ENCODE results near the gene SLC16A3.
"Not testable (repeated sequence)": the region's sequence is repeated elsewhere in the genome, so short reads cannot be mapped to it uniquely, and the experiment has no call there.

SLC16A3 gene

DNA sequence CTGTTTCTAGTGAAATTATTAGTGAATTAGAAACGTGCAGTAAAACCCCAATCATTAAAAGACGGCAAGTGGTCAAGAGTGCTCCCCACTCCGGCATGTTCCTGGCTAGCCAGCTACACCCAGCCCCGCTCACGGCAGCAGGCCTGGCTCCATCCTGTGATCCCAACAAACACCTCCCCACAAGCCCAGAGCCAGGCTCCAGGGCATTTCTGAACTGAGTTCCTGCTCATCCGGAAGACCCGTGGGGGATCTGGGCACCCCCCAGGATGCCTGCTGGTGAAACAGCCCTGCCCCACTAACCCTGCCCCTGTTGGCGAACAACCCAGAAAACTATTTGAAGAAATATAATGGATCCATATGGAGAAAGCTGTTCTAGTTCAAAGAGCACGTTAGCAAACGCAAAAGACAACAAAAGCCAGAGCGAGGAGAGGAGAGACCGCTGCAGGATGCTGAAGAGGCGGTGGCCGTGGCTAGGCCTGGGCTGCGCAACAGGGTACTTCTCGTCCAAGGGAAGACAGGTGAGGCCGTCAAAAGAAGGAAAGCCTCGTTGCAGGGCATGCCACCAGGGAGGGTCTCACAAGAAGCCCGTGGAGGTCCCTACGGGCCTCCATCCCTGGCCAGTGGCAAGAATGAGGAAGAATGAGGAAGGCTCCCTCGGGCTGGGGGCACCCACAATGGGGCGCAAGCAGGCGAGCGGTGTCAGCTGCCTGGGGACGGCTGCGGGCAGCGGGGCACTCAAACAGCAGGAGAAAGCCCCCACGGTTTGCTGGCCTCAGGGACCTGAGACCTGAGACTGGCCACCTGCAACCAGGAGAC, 19.2 kb downstream of the SLC16A3 start:
- no peak for DNase-seq

DNA sequence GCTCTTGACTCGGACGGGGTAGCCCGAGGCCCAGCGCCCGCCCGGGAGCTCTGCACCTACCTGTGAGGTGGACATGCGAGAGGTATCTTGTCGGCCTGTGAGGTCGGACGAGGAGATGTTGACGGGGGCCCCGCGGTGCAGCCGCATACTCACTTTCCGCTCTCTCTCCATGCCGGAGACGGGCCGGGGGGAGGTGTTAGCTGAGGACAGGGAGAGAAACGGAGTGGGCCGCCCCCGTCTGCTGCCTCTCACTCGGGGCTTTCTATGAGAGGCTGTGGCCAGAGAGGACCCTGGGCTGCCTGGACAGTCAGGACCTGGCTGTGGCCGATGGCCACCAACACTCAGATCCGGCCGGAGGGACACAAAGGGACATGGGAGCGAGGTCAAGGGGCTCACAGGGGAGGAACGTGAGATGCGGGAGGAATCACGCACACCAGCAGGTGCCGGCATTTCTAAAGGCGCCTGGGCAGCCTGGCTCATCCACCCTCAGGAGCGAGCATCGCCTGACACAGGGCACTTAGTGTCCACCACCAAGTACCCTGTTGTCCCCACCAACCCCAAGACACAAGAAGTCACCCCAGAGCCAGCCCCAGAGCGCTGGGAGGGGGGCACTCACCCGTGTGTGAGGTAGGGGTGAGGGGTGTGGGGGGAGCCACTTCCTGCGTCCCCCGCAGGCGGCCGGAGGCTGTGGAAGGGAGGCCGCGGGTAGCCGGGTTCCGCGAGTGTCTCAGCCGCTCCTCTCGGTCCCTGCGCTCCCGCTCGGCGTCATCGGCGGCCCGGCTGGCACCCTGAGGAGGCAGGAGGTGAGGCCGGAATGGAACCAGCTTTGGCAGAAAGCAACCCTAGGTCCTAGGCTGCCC, 20.2 kb downstream of the SLC16A3 start:
- DNase-seq, result no peak

DNA sequence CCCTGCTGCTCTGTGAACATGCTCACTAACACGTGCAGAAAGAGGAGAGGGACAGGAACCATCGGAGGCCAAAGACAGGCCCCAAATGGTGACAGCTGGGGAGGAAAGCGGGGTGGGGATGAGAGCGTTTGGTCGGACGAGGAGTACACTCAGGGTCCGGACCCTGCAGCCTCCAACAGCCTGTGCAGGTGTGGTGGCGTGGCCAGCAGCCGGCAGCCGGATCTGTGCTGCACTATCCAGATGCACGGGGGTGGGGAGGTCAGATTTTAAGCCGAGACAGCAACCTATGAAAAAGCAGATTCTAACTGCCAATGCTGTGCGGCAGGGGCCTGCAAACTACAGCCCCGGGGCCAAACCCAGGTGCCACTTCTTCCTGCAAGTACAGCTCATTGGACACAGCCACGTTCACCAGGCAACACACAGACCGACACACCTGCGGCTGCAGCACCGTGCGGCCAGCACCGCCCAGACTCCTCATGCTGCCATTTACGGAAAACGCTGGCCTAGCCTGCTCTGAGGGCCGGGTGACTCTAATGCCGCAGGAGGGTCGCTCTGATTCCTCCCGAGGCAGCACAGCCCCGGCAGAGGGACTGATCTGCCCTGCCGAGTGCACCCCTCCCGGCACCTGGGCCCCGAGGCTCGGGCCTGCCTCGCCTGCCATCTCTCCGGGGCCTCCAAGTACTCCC, 21.2 kb downstream of the SLC16A3 start:
- no peak for DNase-seq

DNA sequence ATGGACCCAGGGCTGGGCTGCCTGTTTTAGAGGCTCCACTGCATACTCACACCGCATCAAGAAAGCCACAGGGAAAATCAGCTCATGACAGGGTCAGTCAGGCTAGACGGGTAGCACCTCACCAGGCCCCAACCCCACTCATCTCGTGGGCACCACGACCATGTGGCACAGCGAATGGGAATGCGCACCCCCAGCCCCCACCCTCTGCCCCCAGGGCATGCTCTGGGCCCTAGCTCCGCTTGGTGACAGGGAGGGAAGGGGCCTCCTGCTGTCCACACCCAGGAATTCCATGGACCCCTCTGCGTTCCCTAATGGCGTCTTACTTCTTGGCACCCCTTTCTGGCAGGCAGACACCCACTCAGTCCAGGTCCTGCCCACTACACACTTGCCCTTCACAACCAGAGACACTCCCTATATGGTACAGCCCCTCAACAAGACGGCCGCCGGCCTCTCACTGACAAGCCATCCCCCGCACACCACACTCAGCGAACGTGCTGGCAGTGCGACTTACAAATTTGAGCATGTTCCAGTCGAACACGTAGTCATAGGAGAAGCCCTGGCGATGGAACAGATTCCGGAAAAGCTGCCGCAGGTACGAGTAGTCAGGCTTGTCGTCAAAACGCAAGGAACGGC, 22.1 kb downstream of the SLC16A3 start:
- DNase-seq, result no peak

DNA sequence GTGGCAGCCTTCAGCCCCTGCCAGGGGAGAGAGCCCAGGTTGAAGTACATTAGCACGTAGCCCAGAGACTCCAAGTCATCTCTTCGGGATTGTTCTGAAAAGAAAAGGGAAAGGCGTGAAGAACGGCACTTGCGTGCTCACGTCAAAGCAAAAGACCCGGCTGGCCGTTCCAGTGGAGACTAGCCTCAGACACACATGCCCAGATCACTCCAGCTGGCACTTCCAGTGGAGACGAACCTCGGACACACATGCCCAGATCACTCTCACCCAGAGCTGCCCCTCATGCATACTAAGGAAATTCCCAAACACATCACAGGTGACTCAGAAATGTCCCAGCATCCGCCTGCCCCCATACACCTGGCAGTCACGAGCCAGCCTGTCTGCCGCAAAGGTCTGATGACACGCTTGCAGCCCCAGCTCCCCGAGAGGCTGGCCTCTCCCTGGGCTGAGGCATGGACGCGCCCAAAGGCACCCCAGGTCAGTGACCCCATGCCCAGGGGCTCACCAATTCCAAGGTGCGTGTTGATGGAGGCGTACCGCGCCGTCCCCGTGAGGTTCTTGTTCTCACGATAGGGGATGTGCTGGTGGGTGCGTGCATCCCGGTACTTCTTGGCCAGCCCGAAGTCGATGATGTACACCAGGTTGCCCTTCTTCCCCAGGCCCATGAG, 23.8 kb downstream of the SLC16A3 start:
- no peak for DNase-seq

DNA sequence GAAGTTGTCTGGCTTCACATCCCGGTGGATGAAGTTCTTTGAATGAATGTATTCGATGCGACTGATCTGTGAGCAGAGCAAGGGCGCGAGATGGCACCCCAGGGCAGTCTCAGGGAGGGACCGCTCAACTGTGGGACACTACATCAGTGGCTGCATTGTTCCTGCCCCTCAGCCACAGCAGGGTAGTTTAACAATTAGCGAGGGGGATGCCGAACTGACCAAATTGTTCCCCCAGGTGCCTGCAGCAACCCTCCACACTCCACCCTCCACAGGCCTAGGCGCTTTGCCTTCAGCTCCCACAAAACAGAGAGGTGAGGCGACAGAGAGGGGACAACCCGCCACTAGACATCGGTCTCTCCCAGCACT, 24.3 kb downstream of the SLC16A3 start:
- DNase-seq, result no peak

DNA sequence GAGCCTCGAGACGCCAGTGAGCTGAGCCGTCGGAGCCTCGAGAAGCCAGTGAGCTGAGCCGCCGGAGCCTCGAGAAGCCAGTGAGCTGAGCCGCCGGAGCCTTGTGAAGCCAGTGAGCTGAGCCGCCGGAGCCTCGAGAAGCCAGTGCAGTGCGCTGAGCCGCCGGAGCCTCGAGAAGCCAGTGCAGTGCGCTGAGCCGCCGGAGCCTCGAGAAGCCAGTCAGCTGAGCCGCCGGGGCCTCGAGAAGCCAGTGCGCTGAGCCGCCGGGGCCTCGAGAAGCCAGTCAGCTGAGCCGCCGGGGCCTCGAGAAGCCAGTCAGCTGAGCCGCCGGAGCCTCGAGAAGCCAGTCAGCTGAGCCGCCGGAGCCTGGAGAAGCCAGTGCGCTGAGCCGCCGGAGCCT, 25.3 kb downstream of the SLC16A3 start:
- DNase-seq, result not testable (repeated sequence)

DNA sequence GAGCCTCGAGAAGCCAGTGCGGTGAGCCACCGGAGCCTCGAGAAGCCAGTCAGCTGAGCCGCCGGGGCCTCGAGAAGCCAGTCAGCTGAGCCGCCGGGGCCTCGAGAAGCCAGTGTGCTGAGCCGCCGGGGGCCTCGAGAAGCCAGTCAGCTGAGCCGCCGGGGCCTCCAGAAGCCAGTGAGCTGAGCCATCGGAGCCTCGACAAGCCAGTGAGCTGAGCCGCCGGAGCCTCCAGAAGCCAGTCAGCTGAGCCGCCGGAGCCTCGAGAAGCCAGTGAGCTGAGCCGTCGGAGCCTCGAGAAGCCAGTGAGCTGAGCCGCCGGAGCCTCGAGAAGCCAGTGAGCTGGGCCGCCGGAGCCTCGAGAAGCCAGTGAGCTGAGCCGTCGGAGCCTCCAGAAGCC, 25.9 kb downstream of the SLC16A3 start:
- DNase-seq, result not testable (repeated sequence)

DNA sequence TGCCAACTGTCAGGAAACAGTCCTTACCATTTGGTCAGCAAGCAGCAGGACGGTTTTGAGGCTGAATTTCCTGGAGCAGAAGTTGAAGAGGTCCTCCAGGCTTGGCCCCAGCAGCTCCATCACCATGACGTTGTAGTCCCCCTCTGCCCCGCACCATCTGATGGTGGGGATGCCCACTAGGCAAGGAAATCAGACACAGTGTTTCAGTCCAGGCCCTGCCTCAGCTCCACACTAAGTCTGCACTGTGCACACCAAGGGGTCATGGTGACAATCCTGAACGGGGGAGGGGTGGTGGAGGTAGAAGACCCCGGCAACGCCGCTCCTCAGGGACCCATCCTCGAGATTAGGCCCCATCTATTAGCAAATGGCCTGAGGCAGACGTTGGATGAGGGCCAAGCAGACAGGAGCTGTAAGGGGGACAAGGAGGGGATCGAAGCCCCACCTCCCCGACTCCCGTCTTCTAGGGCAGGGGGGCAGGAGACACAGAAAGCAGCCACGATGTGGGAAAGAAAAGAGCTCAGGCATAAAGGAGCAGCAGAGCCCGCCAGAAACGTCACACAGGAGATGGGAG, 26.6 kb downstream of the SLC16A3 start:
- DNase-seq, result no peak

DNA sequence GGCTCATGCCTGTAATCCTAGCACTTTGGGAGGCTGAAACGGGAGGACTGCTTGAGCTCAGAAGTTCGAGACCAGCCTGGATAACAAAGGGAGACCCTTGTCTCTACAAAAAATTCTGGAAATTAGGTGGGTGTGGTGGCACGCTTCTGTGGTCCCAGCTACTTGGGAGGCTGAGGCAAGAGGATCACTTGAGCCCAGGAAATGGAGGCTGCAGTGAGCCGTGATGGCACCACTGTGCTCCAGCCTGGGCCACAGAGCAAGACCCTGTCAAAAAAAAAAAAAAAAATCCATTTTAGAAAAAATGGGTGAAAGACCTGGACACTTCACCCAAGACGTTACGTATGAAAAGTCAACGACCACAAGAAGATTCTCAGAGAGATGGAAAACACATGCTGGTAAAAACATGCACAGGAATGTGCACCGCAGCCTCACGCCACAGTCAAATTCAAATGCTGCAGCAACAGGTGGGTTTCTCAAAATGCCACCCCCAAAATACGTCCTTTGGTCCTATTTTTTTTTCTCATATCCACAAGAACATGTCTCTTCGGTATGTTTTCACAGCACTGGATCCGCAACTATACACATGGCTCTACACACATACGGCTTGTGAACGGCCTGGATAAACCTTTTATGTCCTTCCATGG, 27.5 kb downstream of the SLC16A3 start:
- DNase-seq, result no peak

DNA sequence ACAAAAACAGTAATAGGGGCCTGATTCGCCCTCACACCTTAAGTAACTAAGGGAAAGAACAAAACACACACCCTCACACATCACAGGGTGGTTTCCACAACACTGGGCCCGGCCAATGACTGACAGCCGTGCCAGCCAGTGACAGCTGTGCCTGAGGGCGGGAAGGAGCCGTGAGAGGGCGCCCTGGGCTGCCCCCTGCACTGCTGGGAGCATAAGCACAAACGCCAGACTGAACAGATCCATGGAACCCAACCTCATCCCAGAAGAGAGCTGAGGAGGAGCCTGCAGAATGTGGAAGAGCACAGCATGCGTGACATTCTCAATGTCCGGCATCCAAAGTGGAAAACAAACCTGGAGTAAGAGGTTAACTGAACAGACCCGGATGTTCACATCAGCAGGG, 28.6 kb downstream of the SLC16A3 start:
- no peak for DNase-seq

DNA sequence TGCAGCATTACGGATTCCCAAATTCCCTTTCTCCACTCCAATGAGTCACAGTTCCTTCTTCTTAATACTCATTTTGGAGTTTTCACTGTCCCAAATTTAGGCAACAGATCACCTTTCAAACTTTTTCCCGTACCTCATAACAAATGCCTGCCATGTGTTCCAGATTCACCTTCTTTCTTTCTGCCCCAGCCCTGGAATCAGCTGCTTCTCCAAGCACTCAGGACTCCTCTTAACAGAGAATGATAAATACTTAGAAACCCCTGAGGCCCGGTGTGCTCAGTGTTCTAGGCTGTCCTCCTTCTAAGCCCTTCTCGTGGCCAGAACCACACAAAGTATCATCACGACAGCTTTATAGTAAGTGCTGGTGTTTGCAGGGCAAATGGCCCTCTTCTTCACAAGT, 29.7 kb downstream of the SLC16A3 start:
- no peak for DNase-seq

DNA sequence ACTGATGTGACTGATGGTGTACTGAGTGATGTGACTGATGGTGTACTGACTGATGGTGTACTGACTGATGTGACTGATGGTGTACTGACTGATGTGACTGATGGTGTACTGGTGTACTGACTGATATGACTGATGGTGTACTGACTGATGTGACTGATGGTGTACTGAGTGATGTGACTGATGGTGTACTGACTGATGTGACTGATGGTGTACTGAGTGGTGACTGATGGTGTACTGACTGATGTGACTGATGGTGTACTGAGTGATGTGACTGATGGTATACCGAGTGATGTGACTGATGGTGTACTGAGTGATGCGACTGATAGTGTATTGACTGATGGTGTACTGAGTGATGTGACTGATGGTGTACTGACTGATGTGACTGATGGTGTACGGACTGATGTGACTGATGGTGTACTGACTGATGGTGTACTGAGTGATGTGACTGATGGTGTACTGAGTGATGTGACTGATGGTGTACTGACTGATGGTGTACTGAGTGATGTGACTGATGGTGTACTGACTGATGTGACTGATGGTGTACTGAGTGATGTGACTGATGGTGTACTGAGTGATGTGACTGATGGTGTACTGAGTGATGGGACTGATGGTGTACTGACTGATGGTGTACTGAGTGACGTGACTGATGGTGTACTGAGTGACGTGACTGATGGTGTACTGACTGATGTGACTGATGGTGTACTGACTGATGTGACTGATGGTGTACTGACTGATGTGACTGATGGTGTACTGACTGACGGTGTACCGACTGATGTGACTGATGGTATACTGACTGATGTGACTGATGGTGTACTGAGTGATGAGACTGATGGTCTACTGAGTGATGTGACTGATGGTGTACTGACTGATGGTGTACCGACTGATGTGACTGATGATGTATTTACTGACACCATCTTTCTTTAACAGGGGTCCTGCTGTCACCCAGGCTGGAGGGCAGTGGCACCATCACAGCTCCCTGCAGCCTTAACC, 31.4 kb downstream of the SLC16A3 start:
- DNase-seq, result not testable (repeated sequence)

DNA sequence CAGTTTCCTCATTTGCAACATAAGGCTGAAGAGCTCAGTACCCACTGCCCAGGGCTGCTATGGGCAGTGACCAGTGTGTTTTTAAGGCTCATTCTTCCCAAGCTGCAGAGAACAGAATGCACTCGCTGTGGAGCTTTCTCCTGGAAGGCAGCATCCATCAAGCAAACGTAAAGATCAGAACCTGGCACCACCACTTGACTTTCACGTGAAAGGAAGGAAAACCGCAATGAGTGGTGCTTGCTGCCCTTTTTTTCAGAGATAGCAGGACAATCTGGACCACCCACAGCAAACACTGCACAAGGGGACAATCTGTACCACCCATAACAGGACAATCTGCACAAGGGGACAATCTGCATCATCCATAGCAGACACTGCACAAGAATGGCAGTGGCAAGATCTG, 33.5 kb downstream of the SLC16A3 start:
- DNase-seq, result no peak

DNA sequence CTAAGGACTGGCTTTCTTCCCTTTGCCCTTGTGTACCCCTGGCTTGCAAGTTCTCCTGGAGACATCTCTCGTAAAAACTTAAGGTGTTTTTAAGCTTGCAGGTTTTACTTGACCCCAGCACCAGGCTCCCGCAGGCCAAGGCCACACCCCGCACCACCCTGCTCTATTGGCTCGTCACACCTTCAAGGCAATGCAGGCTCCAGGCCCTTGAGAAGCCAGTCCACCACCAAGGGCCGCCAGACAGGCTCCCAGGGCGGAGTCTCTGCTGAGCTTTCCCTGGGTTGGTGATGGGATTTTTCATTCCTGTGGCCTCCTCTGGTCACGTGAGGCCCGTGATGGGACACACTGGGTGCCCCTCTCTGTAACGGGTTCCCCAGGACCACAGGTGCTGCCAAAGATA, 34.8 kb downstream of the SLC16A3 start:
- no peak for DNase-seq

DNA sequence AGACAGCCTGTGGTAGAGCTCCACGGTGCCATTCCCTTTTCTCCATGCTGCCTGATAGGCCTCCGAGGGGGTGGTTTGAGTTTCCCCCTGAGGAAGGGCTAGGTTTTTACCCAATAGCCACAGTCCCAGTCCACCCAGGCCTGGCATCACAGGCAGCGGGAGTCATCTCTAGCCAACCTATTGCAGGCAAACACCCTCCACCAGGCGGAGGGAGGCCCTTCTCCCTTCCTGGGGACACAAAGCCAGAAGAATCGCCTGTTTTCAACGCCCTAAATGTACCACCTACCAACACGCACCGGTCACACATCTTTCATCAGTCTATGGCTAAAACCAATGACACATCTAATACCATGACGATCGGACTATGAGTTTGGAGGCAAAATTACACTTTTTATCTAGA, 37.3 kb downstream of the SLC16A3 start:
- DNase-seq, result no peak

DNA sequence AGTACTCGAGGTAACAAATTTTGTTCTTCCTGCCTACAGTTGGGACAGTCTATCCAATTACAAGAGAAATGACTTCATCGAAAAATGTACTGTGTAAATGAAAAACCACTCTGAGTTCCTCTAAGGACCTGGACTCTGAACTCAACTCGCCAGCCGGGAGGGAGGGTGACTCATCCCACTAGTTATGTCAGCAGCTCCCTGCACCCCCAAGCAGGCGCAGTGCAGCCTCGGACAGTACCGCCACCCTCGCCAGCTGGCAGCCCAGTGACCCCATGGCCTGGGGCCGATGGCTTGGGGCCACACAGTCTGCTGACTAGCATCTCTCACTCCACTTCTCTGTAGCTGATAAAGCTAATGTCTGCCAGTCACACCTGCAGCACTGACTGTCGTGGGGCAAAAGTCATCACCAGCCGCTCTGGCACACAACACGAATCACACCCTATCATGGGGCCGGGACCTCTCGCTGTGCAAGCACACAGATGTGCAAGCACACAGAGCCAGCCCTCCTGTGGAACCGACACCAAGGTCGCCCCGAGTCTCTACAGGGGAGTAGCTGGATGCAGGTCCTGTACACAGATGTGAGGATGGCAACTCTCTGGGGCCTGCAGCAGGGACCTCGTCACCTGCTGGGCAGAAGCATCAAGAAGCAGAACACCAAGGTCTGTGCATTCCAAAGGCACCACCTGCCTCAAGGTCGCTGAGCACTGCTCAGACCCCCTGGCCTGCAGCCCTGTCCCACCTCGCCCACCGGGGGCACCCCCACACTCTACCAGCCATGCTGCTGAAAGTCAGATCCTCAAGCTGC, 38.9 kb downstream of the SLC16A3 start:
- DNase-seq, result no peak

DNA sequence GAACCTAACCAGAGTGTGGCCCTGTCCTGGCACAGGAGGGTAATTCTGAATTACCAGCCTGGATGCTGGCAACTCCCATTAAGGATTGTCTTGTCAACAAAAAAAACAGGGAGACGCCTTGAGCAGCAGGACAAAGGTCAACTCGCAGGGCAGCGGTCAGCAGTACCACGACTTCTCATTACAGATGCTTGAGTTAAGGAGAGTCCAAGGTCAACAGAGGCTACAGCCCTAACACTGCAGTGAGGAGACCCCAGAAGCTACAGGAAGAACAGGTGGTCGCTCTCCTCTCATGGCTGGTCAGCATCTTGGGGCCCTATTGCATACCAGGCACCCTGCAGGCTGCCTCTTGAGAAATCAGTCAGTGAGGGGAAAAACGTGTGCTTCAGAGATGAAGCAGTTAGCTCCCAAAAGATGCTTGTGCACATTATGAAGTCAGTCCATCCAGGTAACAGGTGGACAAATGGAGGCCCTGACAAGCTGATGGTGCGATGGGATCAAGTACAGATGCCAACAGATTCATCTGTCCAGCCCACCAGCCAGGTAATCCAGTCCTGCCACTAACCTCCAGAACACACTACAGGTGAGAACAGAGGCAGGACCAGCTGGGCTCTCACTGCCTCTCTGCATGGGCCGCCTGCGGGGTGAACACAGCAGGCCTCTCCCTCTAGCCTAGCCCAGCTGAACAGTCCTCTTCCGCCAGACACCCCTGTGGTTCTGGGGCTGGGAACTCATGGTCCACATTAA, 40.5 kb downstream of the SLC16A3 start:
- DNase-seq, result no peak

Data from GF-D8 (cell line).